WTC11 (cell line): ENCODE results near the gene SNTB2.

Source experiments
- CREB1 ChIP-seq: sonication (generic); formaldehyde crosslinking; IDR thresholded peaks from 2 replicates; pipeline ENCODE4 v1.8.0; 2023; ENCODE audit warnings: mild to moderate bottlenecking, missing genetic modification reagents
- IRF2 ChIP-seq: sonication (generic); formaldehyde crosslinking; IDR thresholded peaks from 2 replicates; pipeline ENCODE4 v1.8.0; 2022; ENCODE audit warnings: low read depth, missing genetic modification reagents, borderline replicate concordance
- JUN ChIP-seq: sonication (generic); formaldehyde crosslinking; IDR thresholded peaks from 2 replicates; pipeline ENCODE4 v1.8.0; 2023; ENCODE audit warnings: mild to moderate bottlenecking, missing genetic modification reagents
- NR2C2 ChIP-seq: sonication (generic); formaldehyde crosslinking; IDR thresholded peaks from 2 replicates; pipeline ENCODE4 v1.8.0; 2022; ENCODE audit warnings: mild to moderate bottlenecking, missing genetic modification reagents
- TEAD4 ChIP-seq: sonication (generic); formaldehyde crosslinking; IDR thresholded peaks from 2 replicates; pipeline ENCODE4 v1.8.0; 2022; ENCODE audit warnings: mild to moderate bottlenecking, missing genetic modification reagents
- ZNF121 ChIP-seq: sonication (generic); formaldehyde crosslinking; IDR thresholded peaks from 2 replicates; pipeline ENCODE4 v1.8.0; 2023; ENCODE audit warnings: missing genetic modification reagents
- ZNF232 ChIP-seq: sonication (generic); formaldehyde crosslinking; IDR thresholded peaks from 2 replicates; pipeline ENCODE4 v1.8.0; 2022; ENCODE audit warnings: mild to moderate bottlenecking, missing genetic modification reagents
- ZNF317 ChIP-seq: sonication (generic); formaldehyde crosslinking; IDR thresholded peaks from 2 replicates; pipeline ENCODE4 v1.8.1; 2023; ENCODE audit warnings: low read depth, mild to moderate bottlenecking, moderate library complexity, missing genetic modification reagents, borderline replicate concordance
- TF ChIP-seq, protein P1 (sequence below): fragments of 200-600 bp; IDR thresholded peaks from 2 replicates; pipeline ENCODE4 v1.8.0; 2022; ENCODE audit warnings: antibody characterized with exemption
- TF ChIP-seq, protein P2 (sequence below): sonication (generic); formaldehyde crosslinking; IDR thresholded peaks from 2 replicates; pipeline ENCODE4 v1.8.0; 2022; ENCODE audit warnings: mild to moderate bottlenecking, missing genetic modification reagents

DNA sequence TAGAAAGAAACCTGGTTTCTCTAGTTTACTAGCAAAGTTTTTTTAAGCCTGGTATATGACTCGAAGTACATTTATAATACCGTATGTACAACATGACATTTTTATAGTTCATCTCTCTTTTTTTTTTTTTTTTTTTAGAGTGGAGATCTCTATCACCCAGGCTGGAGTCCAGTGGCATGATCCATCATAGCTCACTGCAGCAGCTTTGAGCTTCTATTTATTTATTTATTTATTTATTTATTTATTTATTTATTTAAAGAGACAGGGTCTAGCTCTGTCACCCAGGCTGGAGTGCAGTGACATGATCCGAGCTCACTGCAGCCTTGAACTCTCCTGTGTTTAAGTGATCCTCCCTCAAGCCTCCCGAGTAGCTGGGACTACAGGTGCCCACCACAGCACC is 98.3 kb downstream of the SNTB2 start:
- TF ChIP-seq TEAD4 (CRISPR knock-in tag) (no peak), ZNF232 (CRISPR knock-in tag) (no peak), ZNF317 (CRISPR knock-in tag) (no peak), NR2C2 (CRISPR knock-in tag) (no peak), ZNF121 (no peak), CREB1 (CRISPR knock-in tag) (no peak), IRF2 (no peak), JUN (no peak)
- TF ChIP-seq, protein P1, sequence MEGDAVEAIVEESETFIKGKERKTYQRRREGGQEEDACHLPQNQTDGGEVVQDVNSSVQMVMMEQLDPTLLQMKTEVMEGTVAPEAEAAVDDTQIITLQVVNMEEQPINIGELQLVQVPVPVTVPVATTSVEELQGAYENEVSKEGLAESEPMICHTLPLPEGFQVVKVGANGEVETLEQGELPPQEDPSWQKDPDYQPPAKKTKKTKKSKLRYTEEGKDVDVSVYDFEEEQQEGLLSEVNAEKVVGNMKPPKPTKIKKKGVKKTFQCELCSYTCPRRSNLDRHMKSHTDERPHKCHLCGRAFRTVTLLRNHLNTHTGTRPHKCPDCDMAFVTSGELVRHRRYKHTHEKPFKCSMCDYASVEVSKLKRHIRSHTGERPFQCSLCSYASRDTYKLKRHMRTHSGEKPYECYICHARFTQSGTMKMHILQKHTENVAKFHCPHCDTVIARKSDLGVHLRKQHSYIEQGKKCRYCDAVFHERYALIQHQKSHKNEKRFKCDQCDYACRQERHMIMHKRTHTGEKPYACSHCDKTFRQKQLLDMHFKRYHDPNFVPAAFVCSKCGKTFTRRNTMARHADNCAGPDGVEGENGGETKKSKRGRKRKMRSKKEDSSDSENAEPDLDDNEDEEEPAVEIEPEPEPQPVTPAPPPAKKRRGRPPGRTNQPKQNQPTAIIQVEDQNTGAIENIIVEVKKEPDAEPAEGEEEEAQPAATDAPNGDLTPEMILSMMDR: no peak
- TF ChIP-seq, protein P2, sequence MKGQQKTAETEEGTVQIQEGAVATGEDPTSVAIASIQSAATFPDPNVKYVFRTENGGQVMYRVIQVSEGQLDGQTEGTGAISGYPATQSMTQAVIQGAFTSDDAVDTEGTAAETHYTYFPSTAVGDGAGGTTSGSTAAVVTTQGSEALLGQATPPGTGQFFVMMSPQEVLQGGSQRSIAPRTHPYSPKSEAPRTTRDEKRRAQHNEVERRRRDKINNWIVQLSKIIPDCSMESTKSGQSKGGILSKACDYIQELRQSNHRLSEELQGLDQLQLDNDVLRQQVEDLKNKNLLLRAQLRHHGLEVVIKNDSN (CRISPR knock-in tag): no peak
